ENCODE measurements around the gene MCF2L.

Gene MCF2L

GRCh38 chr13:113058988-113059850, 90.2 kb downstream of the MCF2L start:
- no peak overlapping the region for H3K27ac ChIP-seq (ENCODE audit: low read depth, low read length)
- H3K27me3 ChIP-seq (ENCODE audit: insufficient read depth, low read length), result no peaks in the 10 kb centered on the region
- WGBS, result 95% methylated on average over 22 of the region's 22 CpGs
- H3K36me3 ChIP-seq (ENCODE audit: insufficient read depth, low read length), result no peaks in the 10 kb centered on the region; the same call in 1 of the 2 replicates
- no peak overlapping the region for H3K4me3 ChIP-seq (ENCODE audit: low read length)
- H3K9ac ChIP-seq (ENCODE audit: low read depth, low read length), result no peak overlapping the region
- no peaks in the 10 kb centered on the region for H3K9me3 ChIP-seq (ENCODE audit: insufficient read depth, low read depth, low read length)
- H3K4me1 ChIP-seq (ENCODE audit: insufficient read depth, low read length), result peaks cover 9% of the 10 kb centered on the region; the same call in 1 of the 2 replicates

- no peak overlapping the region for H3K4me3 ChIP-seq (ENCODE audit: low read length)
- no peaks in the 10 kb centered on the region for H3K27me3 ChIP-seq (ENCODE audit: insufficient read depth, low read length)
- no peak overlapping the region for H3K9ac ChIP-seq (ENCODE audit: low read depth, low read length)
- H3K9me3 ChIP-seq (ENCODE audit: insufficient read depth, low read depth, low read length), result no peaks in the 10 kb centered on the region
- 85% methylated on average over 15 of the region's 15 CpGs for WGBS
- no peaks in the 10 kb centered on the region; the same call in 1 of the 2 replicates for H3K36me3 ChIP-seq (ENCODE audit: insufficient read depth, low read length)
- peaks cover 9% of the 10 kb centered on the region for H3K4me1 ChIP-seq (ENCODE audit: insufficient read depth, low read length)
- no peak overlapping the region for H3K27ac ChIP-seq (ENCODE audit: low read depth, low read length)
Observed at GRCh38 chr13:113059891-113060290, 90.9 kb downstream of the MCF2L start.

- Histone ChIP-seq H3K27ac (ENCODE audit: low read depth, low read length) (no peak overlapping the region), H3K4me3 (ENCODE audit: low read length) (no peak overlapping the region), H3K36me3 (ENCODE audit: insufficient read depth, low read length) (no peaks in the 10 kb centered on the region; the same call in 1 of the 2 replicates), H3K9me3 (ENCODE audit: insufficient read depth, low read depth, low read length) (no peaks in the 10 kb centered on the region), H3K4me1 (ENCODE audit: insufficient read depth, low read length) (peaks cover 3% of the 10 kb centered on the region), H3K9ac (ENCODE audit: low read depth, low read length) (no peak overlapping the region), H3K27me3 (ENCODE audit: insufficient read depth, low read length) (no peaks in the 10 kb centered on the region)
- WGBS, result 93% methylated on average over 33 of the region's 34 CpGs
Observed at GRCh38 chr13:113060557-113061270, 91.7 kb downstream of the MCF2L start.

- Histone ChIP-seq H3K4me1 (ENCODE audit: insufficient read depth, low read length) (peaks cover 3% of the 10 kb centered on the region), H3K27me3 (ENCODE audit: insufficient read depth, low read length) (no peaks in the 10 kb centered on the region), H3K4me3 (ENCODE audit: low read length) (no peak overlapping the region), H3K9ac (ENCODE audit: low read depth, low read length) (no peak overlapping the region), H3K9me3 (ENCODE audit: insufficient read depth, low read depth, low read length) (no peaks in the 10 kb centered on the region), H3K36me3 (ENCODE audit: insufficient read depth, low read length) (no peaks in the 10 kb centered on the region; the same call in 1 of the 2 replicates), H3K27ac (ENCODE audit: low read depth, low read length) (no peak overlapping the region)
- 96% methylated on average over 9 of the region's 9 CpGs for WGBS
Observed at GRCh38 chr13:113061271-113061625, 92.2 kb downstream of the MCF2L start.

GRCh38 chr13:113061796-113062425, 92.9 kb downstream of the MCF2L start:
- no peaks in the 10 kb centered on the region; the same call in 1 of the 2 replicates for H3K36me3 ChIP-seq (ENCODE audit: insufficient read depth, low read length)

GRCh38 chr13:113062691-113063090, 93.7 kb downstream of the MCF2L start:
- no peak overlapping the region for H3K4me3 ChIP-seq (ENCODE audit: low read length)
- 96% methylated on average over 14 of the region's 14 CpGs for WGBS
- H3K36me3 ChIP-seq (ENCODE audit: insufficient read depth, low read length), result no peaks in the 10 kb centered on the region; the same call in 1 of the 2 replicates
- H3K9me3 ChIP-seq (ENCODE audit: insufficient read depth, low read depth, low read length), result no peaks in the 10 kb centered on the region
- no peak overlapping the region for H3K27ac ChIP-seq (ENCODE audit: low read depth, low read length)
- H3K9ac ChIP-seq (ENCODE audit: low read depth, low read length), result no peak overlapping the region
- no peaks in the 10 kb centered on the region for H3K27me3 ChIP-seq (ENCODE audit: insufficient read depth, low read length)
- H3K4me1 ChIP-seq (ENCODE audit: insufficient read depth, low read length), result peaks cover 3% of the 10 kb centered on the region

More at GRCh38 chr13:113061796-113062425, 92.9 kb downstream of the MCF2L start:
- Histone ChIP-seq H3K4me1 (ENCODE audit: insufficient read depth, low read length) (peaks cover 3% of the 10 kb centered on the region), H3K9me3 (ENCODE audit: insufficient read depth, low read depth, low read length) (no peaks in the 10 kb centered on the region), H3K27ac (ENCODE audit: low read depth, low read length) (no peak overlapping the region), H3K4me3 (ENCODE audit: low read length) (no peak overlapping the region), H3K9ac (ENCODE audit: low read depth, low read length) (no peak overlapping the region), H3K27me3 (ENCODE audit: insufficient read depth, low read length) (no peaks in the 10 kb centered on the region)
- 95% methylated on average over 14 of the region's 14 CpGs for WGBS

- H3K27ac ChIP-seq (ENCODE audit: low read depth, low read length), result no peak overlapping the region
- H3K9me3 ChIP-seq (ENCODE audit: insufficient read depth, low read depth, low read length), result no peaks in the 10 kb centered on the region
- no peaks in the 10 kb centered on the region; the same call in 1 of the 2 replicates for H3K36me3 ChIP-seq (ENCODE audit: insufficient read depth, low read length)
- H3K9ac ChIP-seq (ENCODE audit: low read depth, low read length), result no peak overlapping the region
- no peak overlapping the region for H3K4me3 ChIP-seq (ENCODE audit: low read length)
- WGBS, result 93% methylated on average over 22 of the region's 22 CpGs
- H3K27me3 ChIP-seq (ENCODE audit: insufficient read depth, low read length), result no peaks in the 10 kb centered on the region
- H3K4me1 ChIP-seq (ENCODE audit: insufficient read depth, low read length), result peaks cover 3% of the 10 kb centered on the region
Observed at GRCh38 chr13:113063091-113063491, 94.1 kb downstream of the MCF2L start.

- Histone ChIP-seq H3K4me1 (ENCODE audit: insufficient read depth, low read length) (peaks cover 3% of the 10 kb centered on the region), H3K4me3 (ENCODE audit: low read length) (no peak overlapping the region), H3K27ac (ENCODE audit: low read depth, low read length) (no peak overlapping the region), H3K9me3 (ENCODE audit: insufficient read depth, low read depth, low read length) (no peaks in the 10 kb centered on the region), H3K36me3 (ENCODE audit: insufficient read depth, low read length) (no peaks in the 10 kb centered on the region; the same call in 1 of the 2 replicates), H3K27me3 (ENCODE audit: insufficient read depth, low read length) (no peaks in the 10 kb centered on the region), H3K9ac (ENCODE audit: low read depth, low read length) (no peak overlapping the region)
- 91% methylated on average over 29 of the region's 29 CpGs for WGBS
Observed at GRCh38 chr13:113064000-113064533, 95.1 kb downstream of the MCF2L start.

GRCh38 chr13:113064534-113065405, 95.8 kb downstream of the MCF2L start:
- H3K27ac ChIP-seq (ENCODE audit: low read depth, low read length), result no peak overlapping the region
- H3K9me3 ChIP-seq (ENCODE audit: insufficient read depth, low read depth, low read length), result no peaks in the 10 kb centered on the region
- H3K4me3 ChIP-seq (ENCODE audit: low read length), result no peak overlapping the region
- H3K27me3 ChIP-seq (ENCODE audit: insufficient read depth, low read length), result no peaks in the 10 kb centered on the region
- no peak overlapping the region for H3K9ac ChIP-seq (ENCODE audit: low read depth, low read length)
- no peaks in the 10 kb centered on the region; the same call in 1 of the 2 replicates for H3K36me3 ChIP-seq (ENCODE audit: insufficient read depth, low read length)
- WGBS, result 76% methylated on average over 41 of the region's 41 CpGs
- H3K4me1 ChIP-seq (ENCODE audit: insufficient read depth, low read length), result peaks cover 3% of the 10 kb centered on the region

GRCh38 chr13:113065406-113066141, 96.6 kb downstream of the MCF2L start:
- Histone ChIP-seq H3K36me3 (ENCODE audit: insufficient read depth, low read length) (no peaks in the 10 kb centered on the region; the same call in 1 of the 2 replicates), H3K4me1 (ENCODE audit: insufficient read depth, low read length) (no peaks in the 10 kb centered on the region; the same call in 1 of the 2 replicates), H3K9me3 (ENCODE audit: insufficient read depth, low read depth, low read length) (no peaks in the 10 kb centered on the region), H3K27me3 (ENCODE audit: insufficient read depth, low read length) (no peaks in the 10 kb centered on the region), H3K9ac (ENCODE audit: low read depth, low read length) (no peak overlapping the region), H3K4me3 (ENCODE audit: low read length) (no peak overlapping the region), H3K27ac (ENCODE audit: low read depth, low read length) (no peak overlapping the region)
- WGBS, result 93% methylated on average over 29 of the region's 29 CpGs
